Right ventricle myocardium inferior (tissue), 1 donor: Measurements from ENCODE around the gene TCF19. TPM values are rescaled to one million over a fixed set of nuclear protein-coding genes. Genes with fewer than 3 reads are reported as not detected.
A peak's percentile ranks its signal among the peaks of the same experiment; 100 is the strongest.
"Not testable (repeated sequence)": the region's sequence is repeated elsewhere in the genome, so short reads cannot be mapped to it uniquely, and the experiment has no call there.

Experiments
- ATAC-seq: fragments of 200-7000 bp; cut with Tn5 transposase; one replicate; pipeline ENCODE4 v1.9.1; 2020; ENCODE audit warnings: mild to moderate bottlenecking, moderate library complexity
- DNase-seq: peaks from one replicate; pipeline ENCODE4 v3.0.0; 2021; ENCODE audit errors: missing footprints
- intact Hi-C: fragments of 100-400 bp; cut with DNase I; formaldehyde crosslinking; loops from one replicate; pipeline ENCODE4 v1.11.0; 2022
- total RNA-seq: library from RNA; stranded (reverse); fragmentation: NEBNext Ultra II Directional; extraction: Animal tissue kit (Norgen Biotek cat#: 25700); gene quantifications from one replicate; pipeline ENCODE4 v1.2.1, GENCODE V29; 2021
- donor health status: DM: no; HTN: yes; CAD: no; lungs with severe emphysema.

TCF19 gene
- total RNA-seq, 1 donor from 2014 or later: 5.2 TPM

DNA sequence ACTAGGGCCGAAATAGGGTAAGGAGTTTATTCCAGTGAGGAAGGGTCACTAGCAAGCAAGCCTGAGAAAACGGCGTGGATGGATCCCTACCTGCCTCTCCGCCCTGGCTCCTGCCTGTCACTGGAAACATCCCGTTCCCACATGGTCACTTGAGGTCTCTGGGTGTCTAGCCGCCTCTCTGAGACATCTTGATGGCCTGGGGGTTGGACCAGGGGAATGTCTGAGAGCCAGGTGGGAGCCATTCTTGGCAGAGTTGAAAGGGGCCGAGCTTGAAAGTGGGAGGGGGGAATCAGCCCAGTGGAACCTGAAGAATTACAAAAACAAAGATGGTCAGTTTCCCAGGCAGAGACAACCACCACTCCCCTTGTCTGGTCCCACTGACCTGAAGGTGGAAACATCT is 1.7 kb upstream of the TCF19 start:
- DNase-seq: no peak
- no peak for ATAC-seq
- intact Hi-C loops: loop anchor here (5.0 kb wide), 1 partner anchor 36 kb away; no protein-coding TSS in a partner anchor

DNA sequence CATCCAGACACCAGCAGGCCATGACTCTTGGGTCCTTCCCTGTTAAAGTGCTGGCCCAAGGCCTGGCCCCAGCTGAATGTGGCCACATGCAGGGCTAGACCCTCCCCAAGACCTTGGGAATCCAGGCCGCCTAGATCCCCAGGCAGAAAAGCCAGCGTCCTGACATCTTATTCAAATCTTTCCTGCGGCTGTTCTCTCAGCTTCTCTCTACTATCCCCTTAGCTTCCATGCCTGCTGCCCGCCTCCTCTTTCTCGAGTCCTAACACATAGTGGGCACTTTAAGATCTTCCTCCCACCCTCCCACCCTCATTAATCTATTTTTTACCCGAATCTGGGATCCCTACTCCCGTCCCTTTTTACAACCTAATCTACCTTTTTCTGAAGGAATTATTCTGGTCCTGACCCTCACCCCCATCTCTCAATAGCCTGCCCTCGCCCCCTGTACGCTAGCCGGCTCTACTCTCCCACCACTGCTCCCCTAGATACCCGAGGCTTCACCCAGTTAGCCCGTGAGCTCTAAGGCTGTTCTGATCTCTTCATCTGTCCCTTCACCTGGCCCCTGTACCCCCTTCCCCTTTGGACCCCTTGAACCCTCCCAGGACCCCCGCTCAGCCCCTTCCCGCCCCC is 763 bp upstream of the TCF19 start, which contains the start of gene CCHCR1:
CCHCR1 (minus strand) TSS at position 290 of the 627 bp plus-strand sequence; CDS start at position 88, 202 bp downstream.
- intact Hi-C loops: loop anchor here (5.0 kb wide), 1 partner anchor 35 kb away; no protein-coding TSS in a partner anchor
- ATAC-seq: no peak
- no peak for DNase-seq

DNA sequence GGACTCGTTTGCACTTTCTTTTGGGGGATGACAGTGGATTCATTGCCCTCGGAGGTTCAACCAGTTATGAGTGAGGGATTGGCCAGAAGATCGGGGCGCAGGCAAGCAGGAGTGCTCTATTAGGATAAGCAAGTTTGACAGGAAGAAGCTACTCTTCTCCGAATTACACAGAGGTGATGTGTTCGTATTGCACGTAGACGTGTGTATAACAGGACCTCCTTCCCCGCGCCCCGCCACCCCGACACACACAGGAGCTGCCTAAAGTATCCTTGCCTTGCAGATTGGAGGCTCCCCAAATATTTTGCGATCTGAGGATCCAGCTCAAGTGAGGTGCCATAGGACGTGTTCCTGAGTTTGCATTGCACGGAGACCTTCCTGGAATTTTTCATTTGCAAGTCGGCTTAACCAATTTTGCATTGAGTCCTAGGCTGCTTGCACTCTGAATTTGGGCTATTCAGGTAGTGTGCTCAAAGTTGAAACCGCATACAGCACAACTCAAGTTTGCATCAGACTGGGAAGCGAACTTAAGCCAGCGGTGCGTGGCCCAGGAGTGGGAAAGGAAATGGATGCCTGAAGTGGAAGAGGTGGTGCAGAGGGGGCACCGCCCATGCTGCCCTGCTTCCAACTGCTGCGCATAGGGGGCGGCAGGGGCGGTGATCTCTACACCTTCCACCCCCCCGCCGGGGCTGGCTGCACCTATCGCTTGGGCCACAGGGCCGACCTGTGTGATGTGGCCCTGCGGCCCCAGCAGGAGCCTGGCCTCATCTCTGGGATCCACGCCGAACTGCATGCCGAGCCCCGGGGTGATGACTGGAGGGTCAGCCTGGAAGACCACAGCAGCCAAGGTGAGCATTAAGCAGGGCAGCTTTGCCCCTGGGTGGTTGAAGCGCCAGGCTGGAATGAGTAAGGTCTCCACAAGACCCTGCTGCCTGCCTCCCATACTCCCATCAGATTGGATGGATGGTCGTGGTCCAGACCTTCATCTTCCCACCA is 770 bp downstream of the TCF19 start:
- ATAC-seq (no peak), DNase-seq (no peak)
- intact Hi-C loops: loop anchor here (5.0 kb wide), 1 partner anchor 33 kb away; no protein-coding TSS in a partner anchor

DNA sequence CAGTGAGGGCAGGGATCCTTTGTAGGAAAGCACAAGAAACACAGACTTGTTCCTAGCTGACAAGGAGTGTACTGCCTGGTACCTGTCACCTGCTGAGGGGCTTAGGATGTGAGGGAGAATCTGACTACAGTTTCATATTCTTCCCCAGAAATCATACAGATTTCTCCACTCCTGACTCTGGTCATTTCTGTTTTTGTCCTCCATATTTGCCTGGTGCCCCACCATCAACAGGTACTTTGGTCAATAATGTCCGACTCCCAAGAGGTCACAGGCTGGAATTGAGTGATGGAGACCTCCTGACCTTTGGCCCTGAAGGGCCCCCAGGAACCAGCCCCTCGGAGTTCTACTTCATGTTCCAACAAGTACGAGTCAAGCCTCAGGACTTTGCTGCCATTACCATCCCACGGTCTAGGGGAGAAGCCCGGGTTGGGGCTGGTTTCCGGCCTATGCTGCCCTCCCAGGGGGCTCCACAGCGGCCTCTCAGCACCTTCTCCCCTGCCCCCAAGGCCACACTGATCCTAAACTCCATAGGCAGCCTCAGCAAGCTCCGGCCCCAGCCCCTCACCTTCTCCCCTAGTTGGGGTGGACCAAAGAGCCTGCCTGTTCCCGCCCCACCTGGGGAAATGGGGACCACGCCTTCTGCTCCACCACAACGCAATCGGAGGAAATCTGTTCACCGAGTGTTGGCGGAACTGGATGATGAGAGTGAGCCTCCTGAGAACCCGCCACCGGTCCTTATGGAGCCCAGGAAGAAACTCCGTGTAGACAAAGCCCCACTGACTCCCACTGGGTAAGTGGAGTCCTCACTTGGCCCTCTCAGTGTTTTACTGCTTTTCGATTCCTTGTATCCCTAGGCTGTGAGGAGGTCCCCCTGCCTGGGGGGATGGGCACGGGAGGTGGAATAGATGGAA is 3.1 kb downstream of the TCF19 start:
- intact Hi-C loops: no loop called here
- DNase-seq (no peak), ATAC-seq (no peak)

DNA sequence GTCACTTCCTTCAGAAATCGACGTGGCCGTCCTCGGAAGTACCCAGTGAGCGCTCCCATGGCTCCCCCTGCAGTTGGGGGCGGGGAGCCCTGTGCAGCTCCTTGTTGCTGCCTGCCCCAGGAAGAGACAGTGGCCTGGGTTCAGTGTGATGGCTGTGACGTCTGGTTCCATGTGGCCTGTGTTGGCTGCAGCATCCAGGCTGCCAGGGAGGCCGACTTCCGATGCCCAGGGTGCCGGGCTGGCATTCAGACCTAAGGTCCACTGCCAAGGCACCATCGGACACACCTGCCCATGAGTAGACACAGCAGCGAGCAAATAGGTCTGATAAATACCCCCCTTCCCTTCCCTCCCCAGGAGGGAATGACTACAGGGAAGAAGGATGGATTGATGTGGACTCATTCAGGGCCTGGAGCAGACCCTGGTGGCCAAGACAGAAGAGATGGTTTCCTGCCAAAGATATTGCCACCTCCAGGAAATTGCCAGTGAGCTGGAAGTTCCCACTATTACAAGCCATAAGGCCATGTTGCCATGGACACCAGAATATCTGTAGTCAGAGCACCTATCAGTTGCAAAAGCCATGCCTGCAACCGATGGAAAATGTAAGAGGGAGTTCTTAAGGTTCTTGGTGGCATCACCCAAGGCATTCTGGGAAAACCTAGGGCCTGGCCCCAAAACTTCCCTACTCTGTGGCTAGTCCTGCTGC is 4.2 kb downstream of the TCF19 start:
- DNase-seq: no peak

DNA sequence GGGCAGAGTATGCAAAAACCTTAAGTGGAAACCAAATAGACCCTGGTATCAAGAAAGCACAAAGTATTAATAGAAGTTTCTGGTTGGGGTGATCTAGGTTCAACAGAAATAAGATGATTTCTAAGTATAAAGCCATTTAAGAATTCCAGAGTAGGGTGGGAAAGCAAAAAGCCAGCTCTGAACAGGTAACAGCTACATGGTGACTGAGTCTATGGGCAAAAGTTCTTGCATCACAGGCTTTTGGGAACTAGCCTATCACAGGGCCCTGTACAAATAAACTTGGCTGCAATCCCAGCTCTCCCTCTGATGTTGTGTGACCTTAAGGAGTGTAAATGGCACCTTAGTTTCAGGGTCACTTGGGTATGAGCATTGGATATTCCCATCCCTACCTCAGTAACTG is 5.5 kb downstream of the TCF19 start:
- DNase-seq (no peak), ATAC-seq (peak; percentile 53)
- intact Hi-C loops: no loop called here

More for the DNA sequence above, 4.2 kb downstream of the TCF19 start:
- intact Hi-C loops: no loop called here
- no peak for ATAC-seq

DNA sequence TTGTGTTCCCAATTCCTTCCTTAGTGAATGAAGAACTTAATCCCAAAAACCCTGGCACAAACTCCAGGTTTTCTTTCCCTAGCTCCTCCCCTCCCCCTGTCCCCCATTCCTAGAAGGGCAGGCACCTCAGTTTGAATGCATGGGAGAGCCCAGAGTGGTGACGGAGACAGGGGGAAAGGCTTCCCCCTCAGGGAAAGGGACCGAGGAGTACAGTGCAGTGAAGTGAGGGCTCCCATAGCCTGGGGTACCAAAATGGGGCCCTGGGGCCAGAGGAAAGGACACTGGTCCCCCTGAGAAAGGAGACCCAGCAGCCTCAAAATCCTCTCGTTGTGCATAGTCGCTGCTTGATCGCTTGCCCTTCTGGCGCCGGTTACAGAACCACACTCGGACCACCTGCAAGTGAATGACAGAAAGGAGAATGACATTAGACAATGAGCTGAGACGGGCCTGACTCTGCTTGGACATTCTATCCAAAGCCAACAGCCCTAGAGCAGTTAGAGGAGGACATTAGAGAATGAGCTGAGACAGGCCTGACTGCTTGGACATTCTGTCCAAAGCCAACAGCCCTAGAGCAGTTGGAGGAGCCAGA is 6.2 kb downstream of the TCF19 start:
- DNase-seq, intact Hi-C loops, ATAC-seq: not testable (repeated sequence)

DNA sequence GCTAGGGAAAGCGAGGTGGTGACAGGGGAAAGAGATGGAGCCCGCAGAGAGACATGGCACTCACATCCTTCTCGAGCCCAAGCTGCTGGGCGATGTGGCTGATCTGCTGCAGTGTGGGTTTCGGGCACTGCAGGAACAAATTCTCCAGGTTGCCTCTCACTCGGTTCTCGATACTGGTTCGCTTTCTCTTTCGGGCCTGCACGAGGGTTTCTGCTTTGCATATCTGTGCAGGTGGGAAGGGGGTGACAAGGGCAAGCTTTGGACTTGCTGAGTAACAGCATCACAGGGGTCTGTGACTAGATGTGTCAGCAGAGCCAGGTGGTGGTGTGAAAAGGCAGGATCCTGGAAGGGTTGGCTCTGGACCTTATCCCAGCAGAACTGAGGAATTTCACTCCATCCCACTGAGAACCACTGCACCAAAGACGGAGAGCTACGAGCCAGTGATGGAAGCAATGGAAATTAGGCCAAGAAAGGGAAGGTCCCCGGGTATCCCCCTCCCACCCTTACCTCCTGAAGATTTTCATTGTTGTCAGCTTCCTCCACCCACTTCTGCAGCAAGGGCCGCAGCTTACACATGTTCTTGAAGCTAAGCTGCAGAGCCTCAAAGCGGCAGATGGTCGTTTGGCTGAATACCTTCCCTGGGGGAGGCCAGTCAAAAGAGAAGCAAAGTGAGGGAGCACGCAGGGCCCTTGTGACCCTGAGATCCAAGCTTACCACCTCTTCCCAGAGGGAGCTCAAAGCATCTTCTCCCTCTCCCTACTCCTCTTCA is 6.9 kb downstream of the TCF19 start:
- ATAC-seq, DNase-seq, intact Hi-C loops: not testable (repeated sequence)

DNA sequence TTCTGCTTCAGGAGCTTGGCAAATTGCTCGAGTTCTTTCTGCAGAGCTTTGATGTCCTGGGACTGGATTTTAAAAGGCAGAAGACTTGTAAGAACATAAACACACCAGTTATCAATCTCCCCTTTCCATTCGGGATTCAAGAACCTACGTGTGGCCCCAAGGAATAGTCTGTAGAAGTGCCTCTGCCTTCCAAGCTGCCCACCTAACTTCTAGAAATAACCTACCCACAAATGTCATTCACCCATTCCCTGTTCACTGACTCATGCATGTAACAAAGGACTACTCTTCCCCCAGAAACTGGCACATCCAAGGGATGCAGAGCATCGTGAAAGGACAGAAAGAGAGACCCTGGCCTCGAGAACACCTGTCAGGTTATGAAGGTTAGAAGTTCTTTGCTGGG is 7.6 kb downstream of the TCF19 start:
- no peak for DNase-seq
- no peak for ATAC-seq
- intact Hi-C loops: no loop called here

DNA sequence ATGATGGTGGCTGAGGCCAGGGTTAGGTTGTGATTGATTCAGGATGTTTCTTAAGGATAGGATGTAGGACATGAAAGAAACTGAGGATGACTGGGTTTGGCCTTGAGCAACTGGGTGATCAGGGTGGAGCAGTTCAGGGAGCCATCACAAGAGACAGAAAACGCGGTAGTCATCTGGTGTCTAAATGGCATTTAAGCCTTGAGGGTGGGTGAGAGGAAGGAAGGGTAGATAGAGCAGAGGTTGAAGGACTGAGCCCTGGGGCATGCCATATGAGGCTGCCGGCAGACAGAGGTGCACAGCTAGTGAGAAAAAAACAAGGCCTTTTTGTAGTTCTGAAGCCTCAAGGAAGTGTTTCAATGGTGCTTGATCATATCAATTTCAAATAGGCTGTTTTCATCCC is 10.2 kb downstream of the TCF19 start:
- intact Hi-C loops: no loop called here
- no peak for DNase-seq
- no peak for ATAC-seq

DNA sequence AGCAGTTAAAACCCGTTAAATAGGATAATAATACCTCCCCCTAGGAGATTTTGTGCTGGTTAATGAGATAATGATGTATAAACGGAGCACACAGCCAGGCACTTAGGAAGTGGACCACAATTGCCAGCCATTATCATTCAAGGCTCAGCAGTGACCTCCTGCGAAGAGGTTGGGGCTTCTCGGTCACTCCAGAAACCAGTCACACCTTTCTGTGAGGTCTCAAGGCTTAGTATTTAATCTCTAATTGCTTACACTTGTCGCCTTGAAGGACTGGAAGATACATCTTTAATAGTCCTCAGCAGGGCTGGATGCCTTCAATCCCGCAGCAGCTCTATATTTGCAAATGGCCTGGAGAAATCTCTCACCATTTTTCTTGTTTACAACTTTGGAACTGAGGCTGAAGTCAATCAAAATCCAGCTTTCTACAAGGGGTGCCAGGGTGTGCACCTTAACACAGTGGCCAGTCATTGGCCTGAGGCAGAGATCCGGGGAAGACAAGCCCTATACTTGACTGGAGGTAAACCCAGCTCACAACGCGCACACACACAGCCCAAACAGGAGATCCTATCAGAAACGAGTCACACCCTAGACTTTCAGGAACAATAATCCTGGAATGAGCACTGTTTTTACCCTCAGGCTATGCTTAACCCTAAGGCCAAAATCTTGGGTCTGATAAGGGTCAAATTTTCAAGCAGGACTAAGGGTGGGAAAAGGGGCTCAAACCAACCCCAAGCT is 10.9 kb downstream of the TCF19 start:
- DNase-seq: no peak
- intact Hi-C loops: no loop called here
- ATAC-seq: no peak

DNA sequence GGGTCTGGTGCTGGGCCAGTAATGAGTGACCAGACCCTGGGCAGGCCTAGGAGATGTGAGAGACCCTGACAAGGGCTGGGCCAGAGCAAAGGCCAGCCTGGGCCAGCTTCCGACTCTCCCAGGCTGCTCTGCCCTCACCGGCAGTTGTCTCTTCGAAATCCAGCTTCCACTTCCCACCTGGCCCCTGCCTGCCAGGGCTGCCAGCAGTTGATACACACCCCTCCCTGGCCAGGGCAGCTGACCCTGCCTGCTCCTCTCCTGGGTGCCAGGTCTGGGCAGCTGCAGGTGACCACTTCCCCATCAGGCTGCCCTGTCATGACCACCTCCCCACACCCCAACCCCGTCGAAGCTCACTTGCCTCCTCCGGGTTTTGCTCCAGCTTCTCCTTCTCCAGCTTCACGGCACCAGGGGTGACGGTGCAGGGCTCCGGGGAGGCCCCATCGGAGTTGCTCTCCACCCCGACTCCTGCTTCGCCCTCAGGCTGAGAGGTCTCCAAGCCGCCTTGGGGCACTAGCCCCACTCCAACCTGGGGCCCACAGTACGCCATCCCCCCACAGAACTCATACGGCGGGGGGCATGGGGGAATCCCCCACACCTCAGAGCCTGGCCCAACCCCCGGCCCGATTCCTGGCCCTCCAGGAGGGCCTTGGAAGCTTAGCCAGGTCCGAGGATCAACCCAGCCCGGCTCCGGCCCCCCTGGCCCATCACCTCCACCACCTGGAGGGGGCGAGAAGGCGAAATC is 11.6 kb downstream of the TCF19 start:
- DNase-seq, ATAC-seq, intact Hi-C loops: not testable (repeated sequence)

DNA sequence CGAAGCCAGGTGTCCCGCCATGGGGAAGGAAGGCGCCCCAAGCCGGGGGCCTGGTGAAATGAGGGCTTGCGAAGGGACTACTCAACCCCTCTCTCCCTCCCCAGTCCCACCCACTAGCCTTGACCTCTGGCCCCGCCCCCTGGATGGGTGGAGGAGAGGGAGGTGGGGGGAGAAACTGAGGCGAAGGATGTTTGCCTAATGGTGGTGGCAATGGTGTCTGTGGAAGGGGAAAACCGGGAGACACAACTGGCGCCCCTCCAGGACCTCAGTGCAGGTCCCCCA is 12.2 kb downstream of the TCF19 start, which contains the start of gene POU5F1:
POU5F1 (minus strand) TSS at position 83 of the 282 bp plus-strand sequence; CDS start at position 21, 62 bp downstream.
- DNase-seq (no peak), ATAC-seq (no peak)
- intact Hi-C loops: no loop called here

DNA sequence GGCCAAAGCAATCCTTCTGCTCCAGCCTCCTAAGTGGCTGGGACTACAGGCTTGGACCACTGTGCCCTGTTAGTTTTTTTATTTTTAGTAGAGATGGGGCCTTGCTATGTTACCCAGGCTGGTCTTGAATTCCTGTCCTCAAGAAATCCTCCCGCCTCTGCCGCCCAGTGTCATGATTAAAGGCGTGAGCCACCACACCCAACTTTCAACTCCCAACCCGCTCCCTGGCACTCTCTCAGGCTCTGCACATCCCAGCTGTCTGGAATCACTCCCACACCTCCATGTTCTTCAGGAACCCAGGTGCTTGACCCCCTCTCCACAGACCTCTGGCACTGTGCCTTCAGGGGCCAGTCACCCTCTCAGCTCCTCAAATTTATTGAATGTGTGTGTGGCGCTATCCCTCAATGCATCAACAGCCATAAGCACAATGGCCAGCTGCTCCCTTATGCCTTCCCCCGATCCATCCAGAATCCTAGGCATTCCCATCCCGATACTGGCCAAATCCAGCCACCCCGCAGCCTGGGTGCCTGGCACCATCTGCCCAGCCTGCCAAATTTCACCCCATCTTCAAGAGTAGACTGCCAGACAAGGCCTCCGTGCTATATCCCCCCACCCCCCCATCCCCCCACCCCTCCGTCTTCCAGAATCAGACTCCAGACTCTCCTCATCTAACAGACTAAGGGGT is 12.7 kb downstream of the TCF19 start:
- DNase-seq: no peak
- intact Hi-C loops: no loop called here

More for the DNA sequence above, 12.7 kb downstream of the TCF19 start:
- ATAC-seq: no peak
